ENCODE data around the gene CRTAC1.

The CRTAC1 gene

DNA sequence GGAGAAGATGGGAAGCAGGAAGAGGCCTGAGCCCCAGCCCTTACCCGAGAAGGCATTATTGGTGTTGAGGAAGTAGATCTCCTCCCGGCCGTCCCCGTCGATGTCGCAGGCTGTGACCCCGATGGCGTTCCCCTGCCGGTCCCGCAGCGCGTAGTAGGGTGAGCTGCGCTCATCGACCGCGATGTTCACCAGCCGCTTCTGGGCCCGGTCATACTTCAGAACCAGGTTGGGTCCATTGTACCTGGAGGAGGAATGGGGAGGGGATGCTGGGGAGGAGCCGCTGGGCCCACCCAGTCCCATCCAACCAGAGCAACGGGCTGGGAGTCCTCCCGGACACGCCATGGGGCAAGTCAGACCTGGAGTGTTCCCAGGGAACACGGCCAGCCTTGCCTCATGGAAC, 94.3 kb downstream of the CRTAC1 start:
- Histone ChIP-seq H3K4me1 (ENCODE audit: insufficient read depth, low read length) (no peaks in the 10 kb centered on the region), H3K9me3 (ENCODE audit: control insufficient read depth, insufficient read depth, low read length) (no peaks in the 10 kb centered on the region), H3K9ac (ENCODE audit: low read depth, low read length) (no peak overlapping the region), H3K36me3 (ENCODE audit: insufficient read depth, low read length) (no peaks in the 10 kb centered on the region)

GRCh38 chr10:97932932-97933530, 97.4 kb downstream of the CRTAC1 start:
- H3K4me1 ChIP-seq (ENCODE audit: insufficient read depth, low read length) = no peaks in the 10 kb centered on the region
- no peak overlapping the region for H3K9ac ChIP-seq (ENCODE audit: low read depth, low read length)
- no peaks in the 10 kb centered on the region for H3K9me3 ChIP-seq (ENCODE audit: control insufficient read depth, insufficient read depth, low read length)
- no peaks in the 10 kb centered on the region for H3K36me3 ChIP-seq (ENCODE audit: insufficient read depth, low read length)

DNA sequence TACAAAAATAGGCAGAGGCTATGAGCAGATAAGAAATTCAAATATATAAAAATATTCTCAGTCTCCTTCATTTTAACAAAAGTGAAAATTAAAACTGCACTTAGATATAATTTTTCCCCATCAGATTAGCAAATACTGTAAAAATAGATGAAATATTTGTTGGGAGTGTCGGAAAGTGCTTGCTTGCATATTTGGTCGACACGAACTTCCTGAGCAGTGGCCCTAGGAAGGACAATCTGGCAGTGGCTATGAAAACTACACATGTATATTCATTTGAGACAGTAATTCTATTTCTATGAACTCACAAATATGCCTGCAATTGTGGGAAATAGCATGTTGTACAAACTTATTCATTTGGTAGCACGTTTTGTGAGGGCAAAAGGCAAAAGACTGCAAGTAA, 99.4 kb downstream of the CRTAC1 start:
- no peaks in the 10 kb centered on the region for H3K9me3 ChIP-seq (ENCODE audit: control insufficient read depth, insufficient read depth, low read length)
- no peaks in the 10 kb centered on the region for H3K4me1 ChIP-seq (ENCODE audit: insufficient read depth, low read length)
- H3K9ac ChIP-seq (ENCODE audit: low read depth, low read length) = no peak overlapping the region
- no peaks in the 10 kb centered on the region for H3K36me3 ChIP-seq (ENCODE audit: insufficient read depth, low read length)

GRCh38 chr10:97928897-97929296, 101.5 kb downstream of the CRTAC1 start:
- Histone ChIP-seq H3K4me1 (ENCODE audit: insufficient read depth, low read length) (no peaks in the 10 kb centered on the region), H3K36me3 (ENCODE audit: insufficient read depth, low read length) (no peaks in the 10 kb centered on the region), H3K9ac (ENCODE audit: low read depth, low read length) (no peak overlapping the region), H3K9me3 (ENCODE audit: control insufficient read depth, insufficient read depth, low read length) (no peaks in the 10 kb centered on the region)

- Histone ChIP-seq H3K4me1 (ENCODE audit: insufficient read depth, low read length) (no peaks in the 10 kb centered on the region), H3K9me3 (ENCODE audit: control insufficient read depth, insufficient read depth, low read length) (no peaks in the 10 kb centered on the region), H3K9ac (ENCODE audit: low read depth, low read length) (no peak overlapping the region), H3K36me3 (ENCODE audit: insufficient read depth, low read length) (no peaks in the 10 kb centered on the region)
These were observed 102.8 kb downstream of the CRTAC1 start for GRCh38 chr10:97927622-97928021.

GRCh38 chr10:97926055-97926454, 104.4 kb downstream of the CRTAC1 start:
- Histone ChIP-seq H3K9ac (ENCODE audit: low read depth, low read length) (no peak overlapping the region), H3K4me1 (ENCODE audit: insufficient read depth, low read length) (no peaks in the 10 kb centered on the region), H3K36me3 (ENCODE audit: insufficient read depth, low read length) (no peaks in the 10 kb centered on the region), H3K9me3 (ENCODE audit: control insufficient read depth, insufficient read depth, low read length) (no peaks in the 10 kb centered on the region)

DNA sequence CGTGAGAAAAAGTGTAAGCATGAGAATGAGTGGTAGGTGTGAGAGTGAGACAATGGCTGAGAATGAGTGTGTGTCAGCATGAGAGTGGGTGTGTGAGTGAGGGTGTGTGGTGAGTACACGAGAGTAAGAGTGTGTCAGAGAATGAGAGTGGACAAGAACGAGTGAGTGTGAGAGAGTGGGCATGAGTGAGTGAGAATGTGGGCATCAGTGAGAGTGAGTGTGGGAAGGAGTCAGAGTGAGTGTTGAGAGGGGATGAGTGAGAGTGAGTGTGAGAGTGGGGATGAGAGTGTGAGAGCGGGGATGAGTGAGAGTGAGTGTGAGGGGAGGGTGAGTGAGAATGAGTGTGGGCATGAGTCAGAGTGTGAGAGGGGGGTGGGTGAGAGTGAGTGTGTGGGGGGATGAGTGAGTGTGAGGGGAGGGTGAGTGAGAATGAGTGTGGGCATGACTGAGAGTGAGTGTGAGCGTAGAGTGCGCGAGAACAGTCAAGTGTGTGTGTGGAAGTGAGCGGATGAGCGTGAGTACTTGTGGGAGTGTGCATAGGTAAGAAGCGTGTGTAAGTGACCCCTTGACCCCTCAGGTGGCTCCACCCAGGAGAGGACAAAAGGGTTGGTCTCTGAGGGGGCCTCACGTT, 105.0 kb downstream of the CRTAC1 start:
- H3K9me3 ChIP-seq (ENCODE audit: control insufficient read depth, insufficient read depth, low read length) = no peaks in the 10 kb centered on the region
- no peaks in the 10 kb centered on the region for H3K36me3 ChIP-seq (ENCODE audit: insufficient read depth, low read length)
- no peak overlapping the region for H3K9ac ChIP-seq (ENCODE audit: low read depth, low read length)
- no peaks in the 10 kb centered on the region for H3K4me1 ChIP-seq (ENCODE audit: insufficient read depth, low read length)

DNA sequence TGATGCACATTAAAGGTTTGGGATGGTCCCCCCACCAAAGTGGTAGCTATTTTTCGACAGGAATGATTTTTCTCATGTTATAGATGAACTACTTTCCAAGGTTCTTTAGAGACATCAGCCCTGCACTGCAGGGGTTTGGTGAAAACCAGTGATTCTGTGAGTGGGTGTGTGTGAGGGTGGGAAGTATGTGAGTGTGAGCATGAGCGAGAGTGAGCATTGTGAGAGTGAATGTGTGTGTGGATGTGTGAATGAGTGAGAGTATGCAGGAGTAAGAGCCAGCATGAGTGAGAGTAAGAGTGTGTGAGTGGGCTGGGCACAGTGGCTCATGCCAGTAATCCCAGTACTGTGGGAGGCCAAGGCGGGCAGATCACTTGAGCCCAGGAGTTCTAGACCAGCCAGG, 105.7 kb downstream of the CRTAC1 start:
- Histone ChIP-seq H3K36me3 (ENCODE audit: insufficient read depth, low read length) (no peaks in the 10 kb centered on the region), H3K9me3 (ENCODE audit: control insufficient read depth, insufficient read depth, low read length) (no peaks in the 10 kb centered on the region), H3K9ac (ENCODE audit: low read depth, low read length) (no peak overlapping the region), H3K4me1 (ENCODE audit: insufficient read depth, low read length) (no peaks in the 10 kb centered on the region)

DNA sequence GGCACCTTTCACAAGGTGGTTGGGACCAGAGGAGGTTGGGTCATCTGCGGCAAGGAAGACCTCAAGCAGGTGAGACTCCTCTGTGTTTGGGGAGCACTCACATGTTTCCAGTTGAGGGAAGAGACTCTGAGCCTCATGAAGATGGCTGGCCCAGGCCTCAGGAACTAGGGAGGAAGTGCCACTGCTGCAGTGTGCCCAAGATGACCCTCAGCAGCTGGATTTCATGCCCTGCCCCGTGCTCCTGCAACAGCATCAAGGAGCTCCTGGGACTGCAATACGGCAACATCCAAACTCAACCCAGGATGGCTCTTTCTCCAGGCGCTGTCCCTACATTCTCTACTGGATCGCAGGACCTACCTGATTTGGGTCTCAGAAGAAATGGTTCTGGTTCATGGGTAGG, 106.9 kb downstream of the CRTAC1 start:
- Histone ChIP-seq H3K9me3 (ENCODE audit: control insufficient read depth, insufficient read depth, low read length) (no peaks in the 10 kb centered on the region), H3K9ac (ENCODE audit: low read depth, low read length) (no peak overlapping the region), H3K36me3 (ENCODE audit: insufficient read depth, low read length) (no peaks in the 10 kb centered on the region), H3K4me1 (ENCODE audit: insufficient read depth, low read length) (no peaks in the 10 kb centered on the region)

GRCh38 chr10:97923057-97923456, 107.4 kb downstream of the CRTAC1 start:
- Histone ChIP-seq H3K9me3 (ENCODE audit: control insufficient read depth, insufficient read depth, low read length) (no peaks in the 10 kb centered on the region), H3K9ac (ENCODE audit: low read depth, low read length) (no peak overlapping the region), H3K4me1 (ENCODE audit: insufficient read depth, low read length) (no peaks in the 10 kb centered on the region), H3K36me3 (ENCODE audit: insufficient read depth, low read length) (no peaks in the 10 kb centered on the region)

DNA sequence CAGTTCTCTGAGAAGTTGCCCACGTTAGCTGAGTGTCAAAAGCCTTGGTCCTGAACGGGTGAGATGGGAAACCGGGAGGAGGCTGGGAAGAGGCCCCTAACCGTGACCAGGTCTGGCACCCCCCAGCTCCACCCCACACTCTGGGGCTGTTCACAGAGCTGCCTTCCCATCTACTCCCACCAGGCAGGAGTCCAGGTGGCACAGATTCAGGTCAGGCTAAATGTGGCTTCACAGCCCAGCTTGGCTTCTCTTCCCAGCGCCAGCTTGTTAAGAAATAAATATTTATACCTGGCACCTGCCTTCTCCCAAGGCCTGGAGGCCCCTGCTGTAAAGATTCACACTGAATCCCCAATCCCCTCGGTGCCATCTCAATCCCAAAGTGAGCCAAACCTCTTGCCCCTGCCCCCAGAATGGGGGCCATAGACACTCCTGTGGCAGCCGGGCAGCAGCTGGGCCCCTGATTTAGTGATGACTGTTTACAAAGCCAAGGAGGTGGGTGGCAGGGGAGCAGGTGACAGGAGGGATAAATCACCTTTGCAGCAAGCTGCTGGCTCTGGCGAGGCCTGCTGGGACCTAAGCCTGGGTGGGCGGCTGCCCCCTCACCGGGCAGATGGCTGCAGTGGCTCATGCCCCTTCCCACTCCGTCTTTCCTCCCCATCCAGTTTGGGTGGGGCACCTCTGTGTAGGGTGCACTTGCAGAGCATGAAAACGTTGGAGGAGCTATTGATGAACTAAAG, 108.2 kb downstream of the CRTAC1 start:
- Histone ChIP-seq H3K9me3 (ENCODE audit: control insufficient read depth, insufficient read depth, low read length) (no peaks in the 10 kb centered on the region), H3K4me1 (ENCODE audit: insufficient read depth, low read length) (no peaks in the 10 kb centered on the region), H3K36me3 (ENCODE audit: insufficient read depth, low read length) (no peaks in the 10 kb centered on the region), H3K9ac (ENCODE audit: low read depth, low read length) (no peak overlapping the region)

GRCh38 chr10:97921581-97922021, 108.8 kb downstream of the CRTAC1 start:
- Histone ChIP-seq H3K9ac (ENCODE audit: low read depth, low read length) (no peak overlapping the region), H3K36me3 (ENCODE audit: insufficient read depth, low read length) (no peaks in the 10 kb centered on the region), H3K4me1 (ENCODE audit: insufficient read depth, low read length) (no peaks in the 10 kb centered on the region), H3K9me3 (ENCODE audit: control insufficient read depth, insufficient read depth, low read length) (no peaks in the 10 kb centered on the region)

- H3K9me3 ChIP-seq (ENCODE audit: control insufficient read depth, insufficient read depth, low read length) = no peaks in the 10 kb centered on the region
- H3K4me1 ChIP-seq (ENCODE audit: insufficient read depth, low read length) = no peaks in the 10 kb centered on the region
- H3K36me3 ChIP-seq (ENCODE audit: insufficient read depth, low read length) = no peaks in the 10 kb centered on the region
- H3K9ac ChIP-seq (ENCODE audit: low read depth, low read length) = no peak overlapping the region
These were observed 109.6 kb downstream of the CRTAC1 start for GRCh38 chr10:97920865-97921264.

DNA sequence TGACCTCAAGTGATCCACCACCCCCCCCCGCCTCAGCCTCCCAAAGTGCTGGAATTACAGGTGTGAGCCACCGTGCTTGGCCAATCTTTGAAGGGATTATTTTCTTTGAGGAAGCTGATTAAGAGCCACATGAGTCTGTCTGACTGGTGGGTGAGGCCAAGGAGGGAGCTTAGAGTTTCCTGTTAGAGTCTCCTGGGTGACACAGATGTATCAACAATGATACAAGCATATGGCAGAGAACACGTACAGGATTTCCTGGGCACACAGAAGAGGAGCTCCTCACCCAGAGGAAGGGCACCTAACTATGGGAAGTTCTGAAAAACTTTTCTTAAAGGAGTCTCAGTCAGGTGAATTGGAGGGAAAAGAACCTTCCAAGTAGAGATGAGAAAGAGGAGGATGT, 111.4 kb downstream of the CRTAC1 start:
- H3K9ac ChIP-seq (ENCODE audit: low read depth, low read length) = no peak overlapping the region
- no peaks in the 10 kb centered on the region for H3K36me3 ChIP-seq (ENCODE audit: insufficient read depth, low read length)
- no peaks in the 10 kb centered on the region for H3K9me3 ChIP-seq (ENCODE audit: control insufficient read depth, insufficient read depth, low read length)
- no peaks in the 10 kb centered on the region for H3K4me1 ChIP-seq (ENCODE audit: insufficient read depth, low read length)

GRCh38 chr10:97916586-97916985, 113.8 kb downstream of the CRTAC1 start:
- H3K9me3 ChIP-seq (ENCODE audit: control insufficient read depth, insufficient read depth, low read length) = no peaks in the 10 kb centered on the region

More at GRCh38 chr10:97916586-97916985, 113.8 kb downstream of the CRTAC1 start:
- H3K36me3 ChIP-seq (ENCODE audit: insufficient read depth, low read length) = no peaks in the 10 kb centered on the region
- H3K4me1 ChIP-seq (ENCODE audit: insufficient read depth, low read length) = no peaks in the 10 kb centered on the region
- no peak overlapping the region for H3K9ac ChIP-seq (ENCODE audit: low read depth, low read length)
